Measurements from ENCODE around the gene ADAM8.
"Not testable (repeated sequence)": the region's sequence is repeated elsewhere in the genome, so short reads cannot be mapped to it uniquely, and the experiment has no call there.

The ADAM8 gene

DNA sequence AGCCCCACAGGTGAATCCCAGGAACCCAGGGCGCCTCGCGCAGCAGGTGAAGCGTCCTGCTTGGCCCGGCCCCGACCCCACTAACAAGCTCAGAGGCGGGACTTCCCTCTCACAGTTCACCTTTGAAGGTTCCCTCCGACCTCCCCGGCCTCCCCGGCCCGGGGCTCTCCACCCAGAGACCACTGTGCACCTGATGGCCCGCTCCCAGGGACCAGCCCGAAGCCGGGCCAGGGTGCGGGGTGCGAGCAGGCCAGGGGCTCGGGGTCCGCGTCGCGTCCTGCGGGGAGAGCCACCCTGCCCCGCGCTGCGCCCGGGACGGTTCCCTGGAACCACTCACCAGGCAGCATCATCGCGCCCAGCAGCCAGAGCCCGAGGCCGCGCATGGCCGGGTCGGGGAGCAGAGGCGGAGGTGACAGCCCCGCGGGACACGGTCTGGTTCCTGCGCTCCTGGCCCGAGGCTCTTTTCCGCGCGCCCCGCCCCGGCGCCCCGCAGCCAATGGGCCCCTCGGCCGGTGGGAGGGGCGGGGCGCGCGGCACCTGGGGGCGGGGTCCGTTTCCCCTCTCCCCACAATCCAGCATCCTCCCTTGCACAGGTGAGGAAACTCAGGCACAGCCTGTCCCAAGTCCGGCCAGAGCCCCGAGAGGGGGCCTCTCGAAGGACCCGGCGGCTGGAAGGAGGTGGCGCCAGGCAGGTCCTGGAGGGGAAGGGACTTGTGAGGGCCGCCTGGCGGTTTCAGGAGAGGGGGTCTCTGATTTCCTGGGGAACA lies at the start of gene ADAM8:
Gene ADAM8, minus strand, starts transcription at position 434 of the 767 bp plus-strand sequence. Its CDS starts 51 bp downstream, at position 383.
- DNase-seq = peak in 1 of 2 donors; percentile 15

DNA sequence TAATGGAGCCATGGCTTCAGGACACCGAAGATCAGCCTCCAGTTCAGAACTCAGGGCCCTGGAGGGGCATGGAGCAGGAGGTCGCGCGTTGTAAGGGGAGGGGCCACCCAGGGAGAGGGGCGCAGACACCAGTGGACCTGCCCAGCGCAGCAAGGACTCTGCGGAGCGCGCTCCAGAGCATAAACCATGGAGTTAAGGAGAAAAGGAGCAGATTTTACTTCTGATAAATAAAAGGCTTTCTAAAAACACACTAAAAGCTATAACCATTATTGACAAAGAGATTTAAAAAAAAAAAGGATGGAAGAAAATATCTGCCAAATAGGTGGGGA lies 49.5 kb upstream of the ADAM8 start:
- DNase-seq = no peak

DNA sequence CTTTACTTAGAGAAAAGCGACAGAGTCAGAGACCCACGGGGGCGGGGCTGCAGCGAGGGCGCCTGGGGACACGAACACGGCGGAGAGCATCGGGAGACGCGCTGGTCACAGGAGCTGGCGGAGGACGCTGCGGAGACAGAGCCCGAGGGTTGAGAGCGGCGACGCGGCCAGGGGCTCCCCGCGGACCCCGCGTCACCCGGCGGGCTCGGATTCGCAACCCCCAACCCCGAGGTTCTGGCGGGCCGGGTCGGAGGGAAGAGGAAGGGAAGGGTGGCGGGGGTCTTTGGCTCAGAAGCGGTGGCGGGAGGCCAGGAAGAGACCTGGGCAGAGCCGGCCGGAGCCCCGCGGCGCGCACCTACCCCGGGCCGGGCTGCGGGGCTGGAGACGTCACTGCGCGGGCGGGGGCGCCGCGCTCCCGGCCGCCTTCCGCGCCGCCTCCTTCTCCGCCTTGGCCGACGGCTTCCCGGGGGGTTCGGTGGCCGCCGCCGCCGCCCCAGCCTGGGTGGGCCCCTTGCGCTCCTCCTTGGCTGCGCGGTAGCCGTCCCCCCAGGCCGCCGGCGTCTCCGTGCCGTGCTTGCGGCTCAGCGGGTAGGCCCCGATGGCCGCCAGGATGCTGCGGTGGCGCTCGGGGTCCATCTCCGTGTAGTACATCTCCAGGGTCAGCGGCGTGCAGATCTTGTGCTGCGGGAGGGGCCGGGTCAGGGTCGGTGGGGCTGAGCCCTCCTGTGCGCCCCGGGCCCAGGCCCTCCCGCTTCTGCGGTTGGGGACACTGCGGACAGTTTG lies 49.0 kb upstream of the ADAM8 start:
- no peak for DNase-seq

DNA sequence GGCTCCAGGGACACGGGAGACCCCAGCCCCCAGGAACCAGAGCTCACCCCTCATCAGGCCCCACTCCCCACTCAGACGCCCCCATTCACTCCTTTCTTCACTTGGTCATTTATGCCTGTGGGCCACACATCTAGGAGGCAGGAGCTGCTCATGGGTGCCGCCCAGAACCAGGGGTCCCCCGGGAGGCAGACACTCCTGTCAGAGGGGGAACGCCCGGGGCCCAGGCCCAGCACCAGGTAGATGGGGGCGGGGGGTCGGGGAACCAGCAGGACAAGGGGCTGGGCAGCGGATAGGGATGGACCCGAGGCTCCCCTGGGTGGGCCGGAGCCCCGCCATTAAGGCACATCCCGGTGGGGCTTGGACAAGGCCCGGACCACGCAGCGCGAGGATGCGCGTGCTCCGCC lies 48.2 kb upstream of the ADAM8 start:
- DNase-seq = no peak

DNA sequence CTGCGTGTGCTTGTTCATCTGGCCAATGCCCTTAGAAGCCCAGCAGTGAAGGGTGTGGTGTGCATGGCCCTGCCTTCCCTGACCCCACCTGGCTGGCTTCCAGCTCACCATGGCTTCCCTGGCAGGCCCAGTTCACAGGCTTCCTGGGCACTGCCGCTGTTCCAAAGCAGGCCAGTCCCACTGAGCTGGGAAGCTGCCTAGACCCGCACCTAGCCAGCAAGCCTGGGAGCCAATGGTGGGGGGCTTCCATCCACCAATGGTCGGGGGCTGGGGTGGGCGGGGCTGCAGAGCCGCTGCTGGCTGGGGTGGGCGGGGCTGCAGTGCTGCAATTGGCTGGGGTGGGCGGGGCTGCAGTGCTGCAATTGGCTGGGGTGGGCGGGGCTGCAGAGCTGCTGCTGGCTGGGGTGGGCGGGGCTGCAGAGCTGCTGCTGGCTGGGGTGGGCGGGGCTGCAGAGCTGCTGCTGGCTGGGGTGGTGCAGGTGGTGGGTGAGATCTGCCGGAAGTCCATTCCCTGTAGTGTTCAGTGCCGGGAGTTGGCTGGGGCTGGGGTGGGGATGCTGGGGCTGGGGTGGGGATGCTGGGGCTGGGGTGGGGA lies 47.6 kb upstream of the ADAM8 start:
- DNase-seq = no peak

DNA sequence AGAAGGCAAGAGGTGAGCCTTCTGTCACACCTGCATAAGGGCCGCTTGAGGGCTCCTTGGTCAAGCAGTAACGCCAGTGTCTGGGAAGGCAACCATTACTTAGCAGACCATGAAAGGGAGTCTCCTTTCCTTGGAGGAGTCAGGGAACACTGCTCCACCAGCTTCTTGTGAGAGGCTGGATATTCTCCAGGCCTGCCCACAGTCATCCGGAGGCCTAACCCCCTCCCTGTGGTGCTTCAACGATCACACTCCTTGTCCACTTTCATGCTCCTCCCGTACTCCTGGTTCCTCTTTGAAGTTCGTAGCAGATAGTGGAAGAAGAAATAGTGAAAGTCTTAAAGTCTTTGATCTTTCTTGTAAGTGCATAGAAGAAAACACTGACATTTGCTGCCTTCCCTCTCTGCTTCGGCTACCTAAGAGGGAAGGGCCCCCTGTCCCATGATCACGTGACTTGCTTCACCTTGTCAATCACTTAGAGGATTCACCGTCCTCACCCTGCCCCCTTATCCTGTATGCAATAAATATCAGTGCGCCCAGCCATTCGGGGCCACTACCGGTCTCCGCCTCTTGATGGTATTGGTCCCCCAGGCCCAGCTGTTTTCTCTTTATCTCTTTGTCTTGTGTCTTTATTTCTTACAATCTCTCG lies 45.5 kb upstream of the ADAM8 start:
- not testable (repeated sequence) for DNase-seq

DNA sequence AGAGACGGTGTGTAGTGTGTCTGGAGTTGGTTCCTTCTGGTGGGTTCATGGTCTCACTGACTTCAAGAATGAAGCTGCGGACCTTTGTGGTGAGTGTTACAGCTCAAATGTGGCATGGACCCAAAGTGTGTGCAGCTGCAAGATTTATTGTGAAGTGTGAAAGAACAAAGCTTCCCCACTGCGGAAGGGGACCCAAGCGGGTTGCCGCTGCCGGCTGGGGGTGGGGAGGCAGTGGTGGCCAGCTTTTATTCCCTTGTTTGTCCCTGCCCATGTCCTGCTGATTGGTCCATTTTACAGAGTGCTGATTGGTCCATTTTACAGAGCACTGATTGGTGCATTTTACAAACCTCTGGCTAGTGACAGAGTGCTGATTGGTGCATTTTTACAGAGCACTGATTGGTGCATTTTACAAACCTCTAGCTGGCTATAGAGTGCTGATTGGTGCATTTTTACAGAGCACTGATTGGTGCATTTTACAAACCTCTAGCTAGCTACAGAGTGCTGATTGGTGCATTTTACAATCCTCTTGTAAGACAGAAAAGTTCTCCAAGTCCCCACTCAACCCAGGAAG lies 44.3 kb upstream of the ADAM8 start:
- DNase-seq = not testable (repeated sequence)

DNA sequence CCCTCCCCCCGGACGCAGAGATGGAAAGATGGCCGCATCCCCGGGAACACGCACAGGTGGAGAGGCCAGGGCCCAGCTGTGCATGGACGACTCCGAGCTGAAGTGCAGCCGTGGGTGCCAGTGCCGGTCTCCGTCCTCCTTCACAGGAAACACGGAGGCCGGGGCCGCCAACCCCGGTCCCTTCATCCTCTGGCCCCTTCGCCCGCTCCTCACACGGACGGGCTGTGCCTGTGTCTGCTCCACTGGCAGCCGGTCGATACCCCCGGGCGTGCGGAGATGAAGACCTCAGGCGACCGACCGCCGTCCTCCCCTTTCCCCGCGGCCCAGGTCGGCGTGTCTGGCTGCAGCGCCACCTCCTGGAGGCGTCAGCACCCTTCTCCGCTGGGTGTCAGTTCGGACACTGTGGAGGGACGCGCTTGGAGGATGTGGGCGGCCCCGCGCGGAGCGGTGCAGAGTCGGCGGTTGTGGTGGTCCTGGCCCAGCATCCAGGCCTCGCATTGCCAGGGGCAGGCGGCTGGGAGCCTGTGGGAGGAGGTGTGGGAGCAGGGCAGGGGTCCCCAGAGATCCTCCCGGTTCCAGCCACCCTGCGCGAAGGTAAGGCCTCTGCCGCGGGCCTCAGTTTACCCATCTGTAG lies 41.9 kb upstream of the ADAM8 start:
- peak; percentile 25 to 51 for DNase-seq

DNA sequence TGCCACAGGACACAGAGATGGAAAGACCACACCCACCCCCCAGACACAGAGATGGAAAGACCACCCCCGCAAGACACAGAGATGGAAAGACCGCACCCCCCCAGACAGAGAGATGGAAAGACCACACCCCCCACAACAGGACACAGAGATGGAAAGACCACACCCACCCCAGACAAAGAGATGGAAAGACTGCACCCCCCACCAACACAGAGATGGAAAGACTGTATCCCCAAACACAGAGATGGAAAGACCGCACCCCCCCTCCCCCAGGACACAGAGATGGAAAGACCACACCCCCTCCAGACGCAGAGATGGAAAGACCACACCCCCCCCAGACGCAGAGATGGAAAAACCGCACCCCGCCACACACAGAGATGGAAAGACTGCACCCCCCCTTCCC lies 40.1 kb upstream of the ADAM8 start:
- no peak for DNase-seq

DNA sequence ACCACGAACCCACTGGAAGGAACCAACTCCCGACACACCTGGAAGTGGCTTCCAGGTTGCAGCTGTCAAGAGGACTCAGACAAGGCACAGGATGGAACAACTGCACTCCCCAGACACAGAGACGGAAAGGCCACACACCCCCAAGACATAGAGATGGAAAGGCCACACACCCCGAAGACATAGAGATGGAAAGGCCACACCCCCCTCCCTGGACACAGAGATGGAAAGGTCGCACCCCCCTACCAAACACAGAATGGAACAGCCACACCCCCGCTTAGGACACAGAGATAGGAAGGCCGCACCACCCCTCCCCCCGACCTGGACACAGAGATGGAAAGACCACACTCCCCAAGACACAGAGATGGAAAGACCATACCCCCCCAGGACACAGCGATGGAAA lies 39.6 kb upstream of the ADAM8 start:
- no peak for DNase-seq

DNA sequence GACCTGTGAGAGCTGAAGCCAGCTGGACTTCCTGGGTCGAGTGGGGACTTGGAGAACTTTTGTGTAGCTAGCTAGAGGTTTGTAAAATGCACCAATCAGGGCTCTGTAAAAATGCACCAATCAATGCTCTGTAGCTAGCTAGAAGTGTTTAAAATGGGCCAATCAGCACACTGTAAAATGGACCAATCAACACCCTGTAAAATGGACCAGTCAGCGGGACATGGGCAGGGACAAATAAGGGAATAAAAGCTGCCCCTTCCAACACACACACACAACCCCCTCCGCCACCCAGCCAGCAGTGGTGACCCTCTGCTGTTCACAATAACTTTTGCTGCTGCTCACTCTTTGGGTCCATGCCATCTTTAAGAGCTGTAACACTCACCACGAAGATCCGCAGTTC lies 39.2 kb upstream of the ADAM8 start:
- no peak for DNase-seq

DNA sequence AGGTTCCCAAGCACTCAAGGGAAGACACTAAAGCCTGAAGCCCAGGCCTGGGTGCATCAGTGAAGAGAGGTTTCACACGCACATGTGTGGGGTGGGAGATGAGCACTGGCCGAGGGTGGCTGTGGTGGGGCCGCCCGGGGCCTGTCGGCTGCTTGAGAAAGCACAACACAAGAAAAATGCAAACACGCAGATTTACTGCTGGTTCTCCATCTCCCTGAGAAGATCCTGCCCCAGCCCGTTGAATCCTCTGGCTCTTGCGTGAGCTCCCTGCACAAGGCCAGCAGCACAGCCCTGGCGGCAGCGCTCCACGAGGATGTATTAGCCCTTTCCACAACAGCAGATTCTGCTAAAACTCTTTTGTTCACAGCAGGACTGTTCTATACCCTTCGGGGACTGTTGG lies 38.2 kb upstream of the ADAM8 start:
- no peak for DNase-seq

DNA sequence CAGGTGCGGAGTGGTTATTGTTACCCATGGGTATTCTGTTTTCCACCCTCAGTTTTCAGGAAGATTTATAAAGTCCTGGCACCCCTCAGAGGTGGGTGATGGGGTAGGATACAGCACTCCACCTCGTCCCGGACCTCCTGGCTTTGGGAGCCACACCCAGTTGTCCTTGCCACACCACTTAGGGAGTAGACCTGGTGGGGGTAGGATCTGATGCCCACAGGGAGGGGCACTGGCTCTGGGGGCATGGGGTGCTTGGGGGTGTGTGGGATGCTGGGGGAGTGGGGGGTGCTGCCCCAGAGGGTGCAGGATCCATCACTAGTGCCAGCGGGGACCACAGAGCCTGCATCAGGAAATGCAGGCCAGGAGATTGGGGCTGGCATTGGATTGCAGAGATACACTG lies 36.5 kb upstream of the ADAM8 start:
- no peak for DNase-seq

DNA sequence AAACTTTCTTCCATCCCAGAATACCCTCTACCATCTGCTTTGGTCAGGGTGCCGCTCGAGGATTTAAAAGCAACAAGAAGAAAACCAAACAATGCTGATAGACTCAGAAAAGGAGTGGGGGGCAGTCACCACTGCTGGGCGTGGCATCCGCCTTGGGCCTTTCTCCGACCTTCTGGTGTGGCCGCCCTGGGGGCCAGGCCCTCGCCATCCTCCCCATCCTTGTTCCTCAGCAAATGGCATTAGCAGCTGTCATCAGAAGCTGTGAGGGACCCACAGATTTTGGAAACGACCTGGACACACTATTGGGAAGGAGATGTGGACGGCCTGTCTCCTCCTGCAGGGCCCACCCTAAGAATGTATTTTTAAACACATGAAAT lies 36.1 kb upstream of the ADAM8 start:
- no peak for DNase-seq

DNA sequence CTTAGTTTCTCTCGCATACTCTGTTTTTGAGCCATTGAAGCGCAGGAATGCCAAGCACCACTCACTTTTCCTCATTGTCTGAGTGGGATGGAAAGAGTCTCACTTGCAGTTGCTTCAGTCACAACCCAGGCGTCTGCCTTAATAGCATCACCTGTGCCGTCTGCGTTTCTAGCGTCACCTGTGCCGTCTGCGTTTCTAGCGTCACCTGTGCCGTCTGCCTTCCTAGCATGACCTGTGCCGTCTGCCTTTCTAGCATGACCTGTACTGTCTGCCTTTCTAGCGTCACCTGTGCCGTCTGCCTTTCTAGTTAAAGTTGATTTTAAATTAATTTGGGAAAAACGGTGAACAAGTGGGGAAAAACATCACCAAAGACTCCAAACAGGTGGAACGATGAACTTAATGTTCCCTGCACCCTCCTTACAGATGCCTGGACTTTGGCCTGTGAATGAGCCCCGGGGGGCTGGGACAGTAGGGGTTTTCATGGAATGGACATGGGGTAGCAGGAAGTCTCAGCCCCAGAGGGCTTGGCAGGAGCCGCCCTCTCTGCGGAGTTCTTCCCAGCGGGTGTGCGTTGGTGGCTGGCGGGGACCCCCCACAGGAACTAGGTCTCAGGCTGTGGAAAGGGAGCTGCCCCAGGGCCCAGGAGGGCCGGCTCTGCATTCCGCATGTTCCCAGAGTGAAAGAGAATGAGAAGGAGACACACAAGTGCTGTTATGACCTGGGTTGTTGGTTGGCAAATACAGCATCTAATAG lies 35.5 kb upstream of the ADAM8 start:
- DNase-seq = no peak

DNA sequence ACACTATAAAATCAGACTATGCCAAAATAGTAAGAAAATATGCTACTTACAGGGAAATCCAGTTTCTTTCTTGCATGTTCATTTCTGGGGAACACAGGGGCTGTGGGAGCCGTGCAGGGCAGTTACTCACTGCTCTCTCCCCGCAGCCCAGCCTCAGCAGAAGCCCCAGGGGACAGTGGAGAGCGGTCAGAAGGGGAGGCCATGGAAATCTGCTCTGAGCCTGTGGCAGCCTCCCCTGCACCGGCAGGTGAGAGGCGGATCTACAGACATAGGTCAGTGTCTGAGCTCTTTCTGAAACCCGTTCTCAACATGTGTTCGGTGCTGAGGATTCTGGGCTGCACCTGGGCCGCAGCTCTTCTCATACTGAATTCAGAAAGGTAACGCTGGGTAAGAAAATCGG lies 34.9 kb upstream of the ADAM8 start:
- DNase-seq = no peak

DNA sequence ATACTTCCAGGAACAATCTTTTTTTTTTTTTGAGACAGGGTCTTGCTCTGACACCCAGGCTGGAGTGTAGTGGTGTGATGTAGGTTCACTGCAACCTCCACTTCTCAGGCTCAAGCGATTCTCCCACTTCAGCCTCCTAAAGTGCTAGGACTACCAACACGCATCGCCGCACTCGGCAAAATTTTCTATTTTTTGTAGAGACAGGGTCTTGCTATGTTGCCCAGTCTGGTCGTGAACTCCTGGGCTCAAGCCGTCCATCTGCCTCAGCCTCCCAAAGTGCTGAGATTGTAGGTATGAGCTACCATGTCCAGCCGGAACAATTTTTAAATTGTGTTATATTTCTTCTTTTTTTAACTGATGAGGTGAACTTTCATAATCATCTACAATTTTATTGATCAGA lies 34.1 kb upstream of the ADAM8 start:
- DNase-seq = no peak

DNA sequence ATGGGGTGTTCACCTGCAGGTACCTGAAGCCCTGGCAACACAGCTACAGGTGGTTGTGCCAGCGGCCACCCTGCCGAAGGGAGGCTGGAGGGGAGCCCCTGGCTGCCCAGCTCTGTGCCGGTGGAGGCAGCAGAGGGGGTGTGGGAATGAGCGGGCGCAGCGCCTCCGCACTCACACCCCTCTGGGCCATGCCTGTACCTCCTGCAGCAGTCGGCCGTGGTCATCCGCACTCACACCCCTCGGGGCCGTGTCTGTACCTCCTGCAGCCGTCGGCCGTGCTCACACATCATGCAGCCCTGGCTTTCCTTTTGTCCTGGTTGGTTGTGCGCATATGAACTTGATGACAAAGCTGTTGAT lies 33.7 kb upstream of the ADAM8 start:
- no peak for DNase-seq

DNA sequence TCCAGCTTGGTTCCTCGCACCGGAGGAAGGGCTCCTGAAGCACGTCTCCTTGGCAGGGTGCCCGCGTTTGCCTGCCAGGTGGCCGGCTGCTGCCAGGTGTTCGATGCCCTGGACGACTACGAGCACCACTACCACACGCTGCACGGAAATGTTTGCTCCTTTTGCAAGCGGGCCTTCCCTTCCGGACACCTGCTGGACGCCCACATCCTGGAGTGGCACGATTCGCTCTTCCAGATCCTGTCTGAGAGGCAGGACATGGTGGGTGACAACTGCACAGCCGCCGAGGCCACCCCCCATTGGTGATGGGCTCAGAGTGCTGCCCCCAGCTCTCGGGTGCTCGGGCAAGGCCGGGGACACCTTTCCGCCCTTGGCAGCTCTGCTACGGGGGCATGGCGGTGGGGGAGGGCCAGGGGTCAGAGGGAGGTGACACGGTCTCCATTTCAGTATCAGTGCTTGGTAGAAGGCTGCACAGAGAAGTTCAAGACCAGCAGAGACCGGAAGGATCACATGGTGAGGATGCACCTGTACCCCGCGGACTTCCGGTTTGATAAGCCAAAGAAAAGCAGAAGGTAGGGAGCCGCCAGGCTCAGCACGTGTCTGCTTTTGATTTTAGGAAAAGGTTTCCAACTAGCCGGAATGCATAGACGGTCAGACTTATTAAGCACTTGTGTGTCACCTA lies 33.2 kb upstream of the ADAM8 start:
- no peak for DNase-seq

DNA sequence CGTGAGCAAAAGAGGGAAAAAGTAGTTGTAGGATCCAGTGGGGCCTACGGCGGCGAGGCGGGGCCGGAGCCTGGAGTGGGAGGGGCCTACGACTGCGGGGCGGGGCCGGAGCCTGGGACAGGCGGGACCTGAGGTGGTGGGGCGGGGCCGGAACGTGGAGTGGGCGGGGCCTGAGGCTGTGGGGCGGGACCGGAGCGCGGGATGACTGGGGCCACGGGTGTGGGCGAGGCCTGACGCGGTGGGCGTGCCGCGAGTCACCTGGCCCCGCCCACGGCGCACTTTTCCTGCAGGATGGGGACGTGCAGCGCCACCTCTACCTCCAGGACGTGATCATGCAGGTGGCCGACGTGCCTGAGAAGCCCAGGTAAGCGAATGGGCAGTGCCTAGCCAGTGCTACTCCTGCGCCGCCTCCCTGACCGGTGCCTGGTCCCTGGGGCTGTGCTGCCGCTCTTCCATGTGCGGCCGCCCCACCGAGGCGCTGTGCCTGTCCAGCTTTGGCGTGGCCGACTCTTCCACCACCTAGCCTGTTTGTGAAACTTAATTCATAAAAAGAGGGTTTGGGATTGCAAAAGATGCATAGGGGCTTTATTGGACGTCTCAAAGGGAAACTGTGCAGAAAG lies 32.5 kb upstream of the ADAM8 start:
- DNase-seq = peak; percentile 79 to 98

Data from bone marrow (tissue), 2 donors.